Endothelial cell (in vitro differentiated cells): ENCODE data around the gene LMO4. TPM values are rescaled to one million over a fixed set of nuclear protein-coding genes. Genes with fewer than 3 reads are reported as not detected.

Source experiments
- DNase-seq: peaks from one replicate; pipeline ENCODE4 v3.0.0; 2021; ENCODE audit warnings: low spot score
- H3K27ac Mint-ChIP-seq: one replicate; pipeline ENCODE4 v1.8.0; 2021; ENCODE audit warnings: mixed read lengths, inconsistent platforms; ENCODE audit not compliant: unreplicated experiment
- H3K27me3 Mint-ChIP-seq: one replicate; pipeline ENCODE4 v1.8.0; 2021; ENCODE audit warnings: mild to moderate bottlenecking, moderate library complexity, mixed read lengths, inconsistent platforms; ENCODE audit not compliant: unreplicated experiment
- H3K36me3 Mint-ChIP-seq: one replicate; pipeline ENCODE4 v1.8.0; 2021; ENCODE audit warnings: mild to moderate bottlenecking, low read depth, mixed read lengths, inconsistent platforms; ENCODE audit not compliant: unreplicated experiment
- H3K4me1 Mint-ChIP-seq: one replicate; pipeline ENCODE4 v1.8.0; 2021; ENCODE audit warnings: mild to moderate bottlenecking, mixed read lengths, inconsistent platforms; ENCODE audit not compliant: unreplicated experiment
- H3K4me3 Mint-ChIP-seq: one replicate; pipeline ENCODE4 v1.8.0; 2021; ENCODE audit warnings: mild to moderate bottlenecking, mixed read lengths, inconsistent platforms; ENCODE audit not compliant: unreplicated experiment
- H3K9me3 Mint-ChIP-seq: one replicate; pipeline ENCODE4 v1.8.0; 2021; ENCODE audit warnings: mixed read lengths, inconsistent platforms; ENCODE audit not compliant: unreplicated experiment
- CTCF ChIP-seq: fragments of 200-600 bp; sonication (generic); IDR thresholded peaks from one replicate; pipeline ENCODE4 v1.5.0; 2021; ENCODE audit warnings: antibody characterized with exemption; ENCODE audit not compliant: unreplicated experiment
- total RNA-seq: library from RNA; stranded (reverse); fragmentation: NEBNext Ultra II Directional; extraction: Animal tissue kit (Norgen Biotek cat#: 25700); gene quantifications from one replicate; pipeline ENCODE4 v1.2.1, GENCODE V29; 2021; ENCODE audit not compliant: unreplicated experiment

The LMO4 gene
- total RNA-seq, 1 donor from 2014 or later: 25.9 TPM

DNA sequence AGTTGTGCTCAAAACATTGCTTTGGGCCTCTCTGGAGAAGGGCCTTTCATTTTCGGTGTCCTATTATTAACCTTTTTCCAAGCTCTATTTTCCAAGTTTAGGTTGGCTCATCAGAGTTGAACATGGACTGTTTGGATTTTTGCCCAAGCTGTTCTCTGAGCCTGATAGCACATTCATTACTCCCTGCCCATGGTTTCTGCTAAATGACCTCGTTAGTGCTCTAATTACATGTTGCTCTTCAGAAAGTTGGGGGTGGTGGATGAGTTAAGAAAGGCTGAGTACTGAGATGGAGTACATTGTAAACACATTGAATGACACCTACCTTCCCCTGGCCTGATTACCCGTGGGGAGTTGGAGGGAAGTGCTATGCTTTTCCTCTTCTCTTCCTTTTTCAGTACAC, 38.9 kb downstream of the LMO4 start:
- H3K9me3 Mint-ChIP-seq: no peaks in the 10 kb centered on the region
- no peaks in the 10 kb centered on the region for H3K36me3 Mint-ChIP-seq
- no peak for TF ChIP-seq CTCF
- no peak overlapping the region for H3K4me3 Mint-ChIP-seq
- DNase-seq: no peak
- no peaks in the 10 kb centered on the region for H3K27me3 Mint-ChIP-seq
- H3K4me1 Mint-ChIP-seq: peaks cover 4% of the 10 kb centered on the region
- H3K27ac Mint-ChIP-seq: no peak overlapping the region

DNA sequence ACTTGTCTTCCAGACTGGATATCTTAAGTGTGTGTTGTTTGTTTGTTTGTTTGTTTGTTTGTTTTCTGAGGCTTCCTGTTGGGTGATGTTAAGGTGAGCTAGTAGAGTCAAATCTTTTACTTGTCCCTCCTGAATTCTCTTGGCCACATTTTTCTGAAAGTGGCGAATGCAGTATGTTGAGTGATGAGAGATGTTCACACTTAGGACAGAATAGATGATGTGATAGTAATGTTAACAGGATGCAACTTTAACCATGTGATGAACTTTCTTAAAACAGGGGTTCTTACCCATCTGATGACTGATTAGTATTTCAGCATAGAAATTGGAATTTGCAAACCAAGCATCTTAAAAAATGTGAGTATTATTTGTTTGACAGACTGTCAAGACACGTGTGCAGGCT, 40.2 kb downstream of the LMO4 start:
- H3K4me3 Mint-ChIP-seq: no peak overlapping the region
- no peak overlapping the region for H3K27ac Mint-ChIP-seq
- H3K9me3 Mint-ChIP-seq: no peaks in the 10 kb centered on the region
- peaks cover 4% of the 10 kb centered on the region for H3K4me1 Mint-ChIP-seq
- TF ChIP-seq CTCF: no peak
- H3K36me3 Mint-ChIP-seq: no peaks in the 10 kb centered on the region
- H3K27me3 Mint-ChIP-seq: no peaks in the 10 kb centered on the region
- no peak for DNase-seq

DNA sequence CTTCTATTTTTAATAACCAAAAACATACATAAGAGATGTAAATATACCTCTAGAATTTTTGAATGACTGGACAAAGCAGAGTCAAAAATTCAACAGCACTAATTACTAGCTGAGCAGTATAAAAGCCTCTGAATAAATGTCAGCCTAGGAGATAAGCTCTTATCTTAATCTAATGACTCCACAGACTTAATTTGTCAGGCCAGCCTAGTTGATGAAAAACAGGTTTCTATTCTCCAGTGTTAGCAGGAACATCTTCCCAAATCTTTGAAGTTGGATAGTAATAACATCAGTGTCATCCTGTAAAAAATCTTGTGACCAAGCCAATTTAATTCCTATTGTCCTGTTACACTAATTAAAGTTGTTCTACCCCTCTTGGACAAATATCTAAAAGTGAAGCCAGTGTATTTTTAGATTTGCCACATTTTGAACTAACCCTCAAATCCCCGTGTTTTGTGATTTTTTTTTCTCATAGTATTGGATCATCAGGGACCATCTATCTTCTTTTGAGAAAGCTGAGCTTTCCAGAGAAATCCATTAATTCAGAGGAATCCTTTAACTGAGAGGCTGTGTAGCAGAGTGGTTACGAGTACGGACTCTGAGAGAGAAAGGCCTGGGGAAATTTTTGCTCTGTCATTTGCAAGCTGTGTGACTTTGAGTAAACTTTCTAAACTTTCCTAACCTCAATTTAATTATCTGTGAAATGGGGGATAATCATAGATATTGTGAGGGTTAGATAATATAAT, 41.2 kb downstream of the LMO4 start:
- Mint-ChIP-seq H3K36me3 (no peaks in the 10 kb centered on the region), H3K9me3 (no peaks in the 10 kb centered on the region), H3K27me3 (no peaks in the 10 kb centered on the region), H3K27ac (no peak overlapping the region), H3K4me1 (peaks cover 4% of the 10 kb centered on the region), H3K4me3 (no peak overlapping the region)
- TF ChIP-seq CTCF: no peak
- no peak for DNase-seq

DNA sequence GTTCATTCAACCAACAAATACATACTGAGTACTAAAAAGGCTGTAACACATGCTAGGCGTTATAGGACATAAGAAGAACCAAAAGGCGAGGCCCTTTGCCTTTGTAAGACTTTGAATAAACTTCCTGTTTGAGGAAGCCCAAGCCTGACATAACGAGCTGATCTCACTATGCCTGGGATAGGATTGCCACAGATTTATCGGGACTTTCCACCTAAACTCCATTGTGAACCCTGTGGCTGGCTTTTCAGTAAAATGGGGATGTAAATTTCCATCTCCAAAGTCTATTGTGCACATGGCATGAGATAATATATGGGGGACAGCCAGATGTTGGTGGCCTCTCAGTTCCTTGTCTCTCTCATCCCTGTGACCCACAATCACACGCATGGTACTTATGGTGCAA, 41.9 kb downstream of the LMO4 start:
- Mint-ChIP-seq H3K27me3 (no peaks in the 10 kb centered on the region), H3K9me3 (no peaks in the 10 kb centered on the region), H3K4me3 (no peak overlapping the region), H3K4me1 (peaks cover 4% of the 10 kb centered on the region), H3K27ac (no peak overlapping the region), H3K36me3 (no peaks in the 10 kb centered on the region)
- no peak for TF ChIP-seq CTCF
- DNase-seq: no peak

DNA sequence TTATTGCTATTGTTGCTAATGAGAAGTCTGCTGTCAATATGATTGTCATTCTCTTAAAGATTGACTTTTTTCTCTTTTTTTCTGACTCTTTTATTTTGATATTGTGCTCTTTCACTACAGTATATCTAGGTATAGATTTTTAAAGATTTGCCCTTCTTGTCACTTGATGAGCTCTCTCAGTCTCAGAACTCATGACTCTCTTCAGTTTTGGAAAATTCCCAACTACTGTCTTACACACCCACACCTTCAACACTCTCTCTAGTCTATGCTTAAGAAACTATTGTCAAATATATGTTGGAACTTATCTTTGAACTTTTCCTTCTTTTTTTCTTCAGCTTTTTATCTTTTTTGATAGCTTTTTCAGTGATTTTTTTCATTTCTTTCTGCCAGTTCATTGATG, 50.6 kb downstream of the LMO4 start:
- H3K36me3 Mint-ChIP-seq: no peaks in the 10 kb centered on the region

More for the DNA sequence above, 50.6 kb downstream of the LMO4 start:
- Mint-ChIP-seq H3K4me3 (no peak overlapping the region), H3K27me3 (peaks cover 2% of the 10 kb centered on the region), H3K4me1 (no peaks in the 10 kb centered on the region), H3K27ac (no peak overlapping the region), H3K9me3 (peaks cover 8% of the 10 kb centered on the region)
- TF ChIP-seq CTCF: no peak
- DNase-seq: no peak
